Tibial artery (tissue), 4 donors: ENCODE data around the gene LIPC.
A peak's percentile ranks its signal among the peaks of the same experiment; 100 is the strongest.

Experiments used
- DNase-seq, 2 donors: peaks; one replicate each; pipeline ENCODE4 v3.0.0-alpha.2; 2019
- H3K27ac ChIP-seq, 2 donors: fragments of 200-600 bp; sonication (generic) in 1 of 2; 1 replicate in 1 of 2; 2 replicates in 1 of 2; pipeline ENCODE4 v1.5.1; 2018 to 2019; ENCODE audit warnings: mild to moderate bottlenecking in 1 of 2
- H3K27me3 ChIP-seq, 2 donors: fragments of 200-600 bp; sonication (generic) in 1 of 2; one replicate each; pipeline versions ENCODE4 v1.5.1 to v1.6.0; 2016 to 2019
- H3K36me3 ChIP-seq, 3 donors: fragments of 200-600 bp; sonication (generic) in 2 of 3; one replicate each; pipeline ENCODE4 v1.5.1; 2016 to 2019; ENCODE audit warnings: mild to moderate bottlenecking in 2 of 3
- H3K4me1 ChIP-seq, 4 donors: fragments of 200-600 bp; sonication (generic) in 2 of 4; 1 replicate in 3 of 4; 2 replicates in 1 of 4; pipeline ENCODE4 v1.5.1; 2016 to 2019
- H3K4me3 ChIP-seq, 2 donors: fragments of 200-600 bp; sonication (generic) in 1 of 2; 1 replicate in 1 of 2; 2 replicates in 1 of 2; pipeline ENCODE4 v1.5.1; 2018 to 2019; ENCODE audit warnings: mild to moderate bottlenecking in 2 of 2
- H3K9me3 ChIP-seq, 3 donors: fragments of 200-600 bp; sonication (generic) in 1 of 3; one replicate each; pipeline ENCODE4 v1.5.1; 2016 to 2019
- CTCF ChIP-seq, 2 experiments: fragments of 200-600 bp in 1 of 2; fragments of 450-650 bp in 1 of 2; IDR thresholded peaks; one replicate each; pipeline ENCODE4 v1.5.1; 2017 to 2019; ENCODE audit warnings: antibody characterized with exemption in 2 of 2, mild to moderate bottlenecking in 1 of 2, moderate library complexity in 1 of 2
- intact Hi-C: fragments of 100-400 bp; cut with DNase I; formaldehyde crosslinking; loops from one replicate; pipeline ENCODE4 v1.15.0; 2023; ENCODE audit warnings: low total_unique reads

LIPC gene

GRCh38 chr15:58448331-58448730 lies 16.5 kb downstream of the LIPC start:
- Histone ChIP-seq H3K4me1 (peaks cover 0 to 20% (median 14%) of the 10 kb centered on the region in 4 donors), H3K9me3 (no peaks in the 10 kb centered on the region), H3K4me3 (no peak overlapping the region), H3K27me3 (no peaks in the 10 kb centered on the region), H3K27ac (peak overlapping the region in 1 of 2 donors; percentile 36), H3K36me3 (no peaks in the 10 kb centered on the region)
- DNase-seq, result no peak
- intact Hi-C loops, result no loop called here
- no peak for TF ChIP-seq CTCF (IDR thresholded peaks at IDR 0.05)

- DNase-seq, result peak in 1 of 2 donors; percentile 44
- peaks cover 0 to 20% (median 14%) of the 10 kb centered on the region in 4 donors for H3K4me1 ChIP-seq
- TF ChIP-seq CTCF (IDR thresholded peaks at IDR 0.05), result no peak
- H3K4me3 ChIP-seq, result no peak overlapping the region
- H3K9me3 ChIP-seq, result no peaks in the 10 kb centered on the region
- intact Hi-C loops, result no loop called here
- no peaks in the 10 kb centered on the region for H3K36me3 ChIP-seq
- no peaks in the 10 kb centered on the region for H3K27me3 ChIP-seq
- H3K27ac ChIP-seq, result no peak overlapping the region
Observed at GRCh38 chr15:58448906-58449305, 17.1 kb downstream of the LIPC start.

GRCh38 chr15:58451826-58452225 lies 20.0 kb downstream of the LIPC start:
- DNase-seq, result peak in 1 of 2 donors; percentile 20
- intact Hi-C loops, result loop anchor here (10.0 kb wide), 1 partner anchor 63 kb away; no protein-coding TSS in a partner anchor

GRCh38 chr15:58452775-58453174 lies 21.0 kb downstream of the LIPC start:
- no peak overlapping the region for H3K27ac ChIP-seq
- TF ChIP-seq CTCF (IDR thresholded peaks at IDR 0.05), result no peak
- H3K36me3 ChIP-seq, result no peaks in the 10 kb centered on the region
- no peaks in the 10 kb centered on the region for H3K27me3 ChIP-seq
- no peaks in the 10 kb centered on the region for H3K9me3 ChIP-seq
- DNase-seq, result peak in 1 of 2 donors; percentile 27
- intact Hi-C loops, result loop anchor here (10.0 kb wide), 1 partner anchor 62 kb away; no protein-coding TSS in a partner anchor
- H3K4me3 ChIP-seq, result no peak overlapping the region
- peaks cover 0 to 8% (median 5%) of the 10 kb centered on the region in 4 donors for H3K4me1 ChIP-seq

More at GRCh38 chr15:58451826-58452225, 20.0 kb downstream of the LIPC start:
- no peak overlapping the region for H3K4me3 ChIP-seq
- no peak for TF ChIP-seq CTCF (IDR thresholded peaks at IDR 0.05)
- H3K27ac ChIP-seq, result no peak overlapping the region
- peaks cover 0 to 15% (median 12%) of the 10 kb centered on the region in 4 donors for H3K4me1 ChIP-seq
- no peaks in the 10 kb centered on the region for H3K36me3 ChIP-seq
- H3K27me3 ChIP-seq, result no peaks in the 10 kb centered on the region
- no peaks in the 10 kb centered on the region for H3K9me3 ChIP-seq

GRCh38 chr15:58453931-58454793 lies 22.4 kb downstream of the LIPC start:
- H3K4me1 ChIP-seq, result no peaks in the 10 kb centered on the region
- no peaks in the 10 kb centered on the region for H3K9me3 ChIP-seq
- H3K27ac ChIP-seq, result no peak overlapping the region
- no peaks in the 10 kb centered on the region for H3K36me3 ChIP-seq
- no peak for TF ChIP-seq CTCF (IDR thresholded peaks at IDR 0.05)
- DNase-seq, result peak in 1 of 2 donors; percentile 25
- intact Hi-C loops, result loop anchor here (10.0 kb wide), 1 partner anchor 61 kb away; no protein-coding TSS in a partner anchor
- no peak overlapping the region for H3K4me3 ChIP-seq
- H3K27me3 ChIP-seq, result no peaks in the 10 kb centered on the region
